C4-2B (cell line): ENCODE measurements around the gene BRAF.

Experiments
- ZFX ChIP-seq: fragments of 450-650 bp; IDR thresholded peaks from 2 replicates; pipeline ENCODE4 v1.6.1; 2017
- TF ChIP-seq, protein P1 (sequence below): fragments of 450-650 bp; conservative IDR thresholded peaks from 2 replicates; pipeline ENCODE4 v1.5.1; 2017; ENCODE audit warnings: mild to moderate bottlenecking

DNA sequence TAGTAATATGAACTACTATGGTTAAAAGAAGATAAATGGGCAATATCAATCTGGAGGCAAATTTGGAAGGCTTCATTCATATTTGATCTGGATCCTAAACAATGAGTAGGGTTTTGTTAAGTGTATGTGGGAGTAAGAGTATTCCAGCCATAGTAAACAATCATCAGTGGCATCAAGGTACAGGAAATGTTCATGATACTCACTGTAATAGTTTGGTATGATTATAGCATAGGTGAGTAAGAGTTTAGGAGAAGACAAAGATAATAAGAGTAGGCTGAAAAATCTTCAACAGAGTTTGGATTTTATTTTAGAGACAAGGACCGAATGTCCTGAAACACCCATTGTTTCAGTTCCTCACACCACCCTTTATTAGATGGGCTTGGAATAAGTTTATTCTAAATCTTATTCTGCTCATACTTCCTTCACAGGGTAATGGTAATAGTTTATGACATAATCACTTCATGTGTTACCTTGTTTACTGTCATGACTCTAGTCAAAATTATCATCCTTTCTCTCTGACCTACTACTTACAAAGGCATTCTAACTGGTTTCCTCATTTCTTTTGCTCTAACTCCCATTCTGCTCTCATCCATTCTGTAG lies 38.9 kb downstream of the BRAF start:
- TF ChIP-seq, protein P1, sequence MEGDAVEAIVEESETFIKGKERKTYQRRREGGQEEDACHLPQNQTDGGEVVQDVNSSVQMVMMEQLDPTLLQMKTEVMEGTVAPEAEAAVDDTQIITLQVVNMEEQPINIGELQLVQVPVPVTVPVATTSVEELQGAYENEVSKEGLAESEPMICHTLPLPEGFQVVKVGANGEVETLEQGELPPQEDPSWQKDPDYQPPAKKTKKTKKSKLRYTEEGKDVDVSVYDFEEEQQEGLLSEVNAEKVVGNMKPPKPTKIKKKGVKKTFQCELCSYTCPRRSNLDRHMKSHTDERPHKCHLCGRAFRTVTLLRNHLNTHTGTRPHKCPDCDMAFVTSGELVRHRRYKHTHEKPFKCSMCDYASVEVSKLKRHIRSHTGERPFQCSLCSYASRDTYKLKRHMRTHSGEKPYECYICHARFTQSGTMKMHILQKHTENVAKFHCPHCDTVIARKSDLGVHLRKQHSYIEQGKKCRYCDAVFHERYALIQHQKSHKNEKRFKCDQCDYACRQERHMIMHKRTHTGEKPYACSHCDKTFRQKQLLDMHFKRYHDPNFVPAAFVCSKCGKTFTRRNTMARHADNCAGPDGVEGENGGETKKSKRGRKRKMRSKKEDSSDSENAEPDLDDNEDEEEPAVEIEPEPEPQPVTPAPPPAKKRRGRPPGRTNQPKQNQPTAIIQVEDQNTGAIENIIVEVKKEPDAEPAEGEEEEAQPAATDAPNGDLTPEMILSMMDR: no peak
- TF ChIP-seq ZFX: no peak
